ENCODE data around the gene LDLR.
"Not testable (repeated sequence)": the region's sequence is repeated elsewhere in the genome, so short reads cannot be mapped to it uniquely, and the experiment has no call there.

The LDLR gene

DNA sequence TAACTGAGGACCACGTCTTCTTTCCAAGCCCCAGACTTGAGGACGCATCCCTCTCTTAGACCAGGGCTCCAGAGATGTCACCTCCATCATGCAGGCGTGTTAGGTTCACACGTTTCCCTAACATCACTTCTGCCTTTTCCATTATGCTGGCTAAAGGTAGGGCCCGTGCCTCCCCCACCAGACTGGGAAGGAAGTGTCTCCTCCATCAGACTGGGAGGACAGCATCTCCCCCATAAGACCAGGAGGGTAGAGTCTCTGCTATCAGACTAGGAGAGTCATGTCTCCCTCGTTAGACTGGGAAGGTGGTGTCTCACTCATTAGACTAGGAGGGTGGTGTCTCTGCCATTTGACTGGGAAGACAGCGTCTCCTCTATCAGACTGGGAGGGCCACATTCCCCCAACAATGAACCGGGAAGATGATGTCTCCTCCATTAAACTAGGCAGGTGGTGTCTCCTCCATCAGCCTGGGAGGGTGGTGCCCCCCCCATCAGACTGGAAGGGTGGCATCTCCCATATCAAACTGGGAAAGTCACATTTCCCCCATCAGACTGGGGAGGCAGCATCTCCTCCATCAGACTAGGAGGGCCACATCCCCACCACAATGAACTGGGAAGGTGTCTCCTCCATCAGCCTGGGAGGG, 84.4 kb downstream of the LDLR start:
- DNase-seq (ENCODE audit: low read depth in 2 of 2) = no peak

- DNase-seq (ENCODE audit: low read depth in 2 of 2) = no peak
Observed at GRCh38 chr19:11174336-11174735, 85.1 kb downstream of the LDLR start.

- no peak for DNase-seq (ENCODE audit: low read depth in 2 of 2)
Observed at GRCh38 chr19:11175920-11176319, 86.7 kb downstream of the LDLR start.

- DNase-seq (ENCODE audit: low read depth in 2 of 2) = no peak
Observed at GRCh38 chr19:11176466-11177193, 87.4 kb downstream of the LDLR start.

DNA sequence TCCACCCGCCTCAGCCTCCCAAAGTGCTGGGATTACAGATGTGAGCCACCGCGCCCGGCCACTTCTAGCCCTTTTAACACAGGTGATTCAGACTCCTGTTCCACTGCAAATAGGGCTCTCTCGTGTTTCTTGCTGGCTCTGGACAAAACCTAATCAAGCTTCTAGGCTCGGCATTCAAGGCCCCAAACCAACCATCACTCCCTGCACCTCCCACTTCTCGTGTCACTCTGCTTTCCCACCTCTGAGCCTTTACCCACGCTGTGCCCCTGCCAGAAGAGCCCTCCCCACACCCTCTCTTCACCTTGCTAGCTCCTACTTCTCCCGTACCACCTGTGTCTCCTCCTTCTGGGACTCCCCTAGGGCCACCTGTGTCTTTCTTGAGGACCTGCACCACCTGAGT, 88.3 kb downstream of the LDLR start:
- no peak for DNase-seq (ENCODE audit: low read depth in 2 of 2)

GRCh38 chr19:11179145-11179465, 89.8 kb downstream of the LDLR start:
- DNase-seq (ENCODE audit: low read depth in 2 of 2) = not testable (repeated sequence)

- no peak for DNase-seq (ENCODE audit: low read depth in 2 of 2)
Observed at GRCh38 chr19:11179716-11180297, 90.5 kb downstream of the LDLR start.

DNA sequence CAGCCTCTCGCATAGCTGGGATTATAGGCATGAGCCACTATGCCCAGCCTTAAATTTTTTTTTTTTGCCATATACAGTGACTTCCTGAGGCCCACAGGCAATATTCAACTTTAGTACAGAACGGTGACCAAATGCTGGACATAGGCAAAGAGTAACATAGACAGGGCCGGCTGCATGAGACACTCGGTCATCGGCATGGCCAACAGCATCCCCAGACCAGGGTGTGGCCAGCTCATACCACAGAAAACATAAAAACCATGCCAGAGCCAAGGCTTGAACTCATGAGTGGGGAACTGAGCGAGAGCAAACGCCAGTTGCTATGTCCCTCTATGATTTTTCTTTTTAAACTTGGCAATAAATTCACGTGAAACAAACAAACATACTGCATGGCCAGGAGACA, 91.1 kb downstream of the LDLR start:
- no peak for DNase-seq (ENCODE audit: low read depth in 2 of 2)

DNA sequence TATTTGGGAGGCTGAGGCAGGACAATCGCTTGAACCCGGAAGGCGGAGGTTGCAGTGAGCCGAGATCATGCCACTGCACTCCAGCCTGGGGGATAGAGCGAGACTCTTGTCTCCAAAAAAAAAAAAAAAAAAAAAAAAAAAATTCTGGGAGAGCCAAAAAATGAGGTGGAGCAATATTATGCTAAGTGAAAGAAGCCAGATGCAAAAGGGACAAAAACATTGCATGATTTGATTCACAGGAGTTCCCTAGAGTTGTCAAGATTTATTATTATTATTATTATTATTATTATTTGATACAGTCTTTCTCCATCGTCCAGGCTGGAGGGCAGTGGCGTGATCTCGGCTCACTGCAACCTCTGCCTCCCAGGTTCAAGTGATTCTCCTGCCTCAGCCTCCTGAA, 91.7 kb downstream of the LDLR start:
- not testable (repeated sequence) for DNase-seq (ENCODE audit: low read depth in 2 of 2)

- no peak for DNase-seq (ENCODE audit: low read depth in 2 of 2)
Observed at GRCh38 chr19:11181488-11181887, 92.2 kb downstream of the LDLR start.

All from stimulated activated CD8-positive, alpha-beta memory T cell treated with anti-CD3 and anti-CD28 coated beads, Interleukin-15, amount 100 ng/mL, for 4 hours (primary cell).